ENCODE results near the gene HHIP. TPM values are rescaled to one million over a fixed set of nuclear protein-coding genes. Genes with fewer than 3 reads are reported as not detected.

Gene HHIP, protein sequence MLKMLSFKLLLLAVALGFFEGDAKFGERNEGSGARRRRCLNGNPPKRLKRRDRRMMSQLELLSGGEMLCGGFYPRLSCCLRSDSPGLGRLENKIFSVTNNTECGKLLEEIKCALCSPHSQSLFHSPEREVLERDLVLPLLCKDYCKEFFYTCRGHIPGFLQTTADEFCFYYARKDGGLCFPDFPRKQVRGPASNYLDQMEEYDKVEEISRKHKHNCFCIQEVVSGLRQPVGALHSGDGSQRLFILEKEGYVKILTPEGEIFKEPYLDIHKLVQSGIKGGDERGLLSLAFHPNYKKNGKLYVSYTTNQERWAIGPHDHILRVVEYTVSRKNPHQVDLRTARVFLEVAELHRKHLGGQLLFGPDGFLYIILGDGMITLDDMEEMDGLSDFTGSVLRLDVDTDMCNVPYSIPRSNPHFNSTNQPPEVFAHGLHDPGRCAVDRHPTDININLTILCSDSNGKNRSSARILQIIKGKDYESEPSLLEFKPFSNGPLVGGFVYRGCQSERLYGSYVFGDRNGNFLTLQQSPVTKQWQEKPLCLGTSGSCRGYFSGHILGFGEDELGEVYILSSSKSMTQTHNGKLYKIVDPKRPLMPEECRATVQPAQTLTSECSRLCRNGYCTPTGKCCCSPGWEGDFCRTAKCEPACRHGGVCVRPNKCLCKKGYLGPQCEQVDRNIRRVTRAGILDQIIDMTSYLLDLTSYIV
- not detected for polyA plus RNA-seq

DNA sequence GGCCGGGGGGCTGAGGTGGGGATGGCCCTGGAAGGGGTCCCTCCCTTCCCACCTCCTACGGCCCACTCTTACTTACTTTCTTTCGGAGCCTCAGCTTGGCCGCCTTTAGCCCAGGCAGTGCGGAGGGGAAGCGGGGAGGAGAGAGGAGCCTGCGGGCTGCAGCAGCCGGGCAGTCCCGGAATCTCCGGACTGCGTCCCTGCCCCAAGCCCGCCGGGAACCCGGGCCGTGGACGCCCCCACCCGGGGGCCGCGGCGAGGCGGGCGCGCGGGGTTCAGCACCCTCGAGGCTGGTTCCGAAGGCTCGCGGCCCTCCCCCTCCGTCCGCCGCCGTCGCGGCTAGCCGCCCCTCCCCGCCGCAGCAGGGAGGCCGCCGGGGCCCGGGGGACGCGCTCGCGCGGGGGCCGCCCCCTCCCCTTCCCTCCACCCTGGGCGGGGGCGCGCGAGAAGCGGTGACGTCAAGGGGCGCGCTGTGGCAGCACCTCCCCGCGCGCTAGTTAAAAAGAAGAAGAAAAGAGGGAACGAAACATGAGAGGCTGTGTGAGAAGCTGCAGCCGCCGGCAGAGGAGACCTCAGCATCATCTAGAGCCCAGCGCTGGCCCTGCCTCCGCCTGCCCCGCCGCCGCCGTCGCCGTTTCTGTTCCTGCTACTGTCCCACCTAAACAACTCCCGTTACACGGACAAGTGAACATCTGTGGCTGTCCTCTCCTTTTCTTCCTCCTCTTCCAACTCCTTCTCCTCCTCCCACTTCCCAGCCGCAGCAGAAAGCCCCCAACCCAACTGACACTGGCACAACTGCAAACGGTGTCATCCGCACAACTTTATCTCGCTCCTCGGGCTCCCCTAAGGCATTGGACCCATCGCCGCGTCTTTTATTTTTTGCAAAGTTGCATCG, at the start of gene HHIP:
Gene HHIP (plus strand): TSS at position 526 of the 892 bp plus-strand sequence. CDS start 520 bp downstream, outside the sequence.
- Mint-ChIP-seq H3K4me1 (peaks cover 21 to 33% of the 10 kb centered on the region in 2 donors), H3K27ac (peak within 1 kb of the TSS in 2 of 6 donors; percentile 66 to 76), H3K27me3 (ENCODE audit: low read depth in 3 of 3) (peaks cover 8 to 14% (median 12%) of the 10 kb centered on the region in 3 donors), H3K36me3 (no peaks in the 10 kb centered on the region), H3K4me3 (peak within 1 kb of the TSS; percentile 82 to 93 (median 89)), H3K9me3 (peaks cover 0 to 7% (median 1%) of the 10 kb centered on the region in 6 donors)
- DNase-seq, result peak; percentile 31 to 44 (median 40)

DNA sequence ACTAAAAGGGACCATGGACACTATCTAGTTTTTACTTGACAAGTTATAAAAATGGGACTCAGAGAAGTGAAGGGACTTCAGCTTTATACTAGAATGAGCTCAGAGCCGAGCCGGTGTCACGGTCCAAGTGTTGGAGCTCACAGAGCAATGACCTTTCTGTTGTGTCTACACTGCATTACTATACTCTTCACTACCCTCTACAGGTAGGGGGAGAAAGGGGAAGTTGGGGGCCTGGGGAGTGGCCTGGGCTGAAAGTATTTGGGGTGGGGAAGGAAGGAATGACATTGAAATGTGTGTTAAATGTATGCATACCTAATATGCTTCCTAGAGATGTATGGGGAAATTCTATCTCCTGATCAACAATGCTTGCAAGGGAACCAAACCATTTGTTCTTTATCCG, 48.8 kb upstream of the HHIP start:
- no peaks in the 10 kb centered on the region for H3K4me1 Mint-ChIP-seq
- DNase-seq, result no peak
- H3K9me3 Mint-ChIP-seq, result peaks cover 0 to 11% (median 1%) of the 10 kb centered on the region in 6 donors
- no peaks in the 10 kb centered on the region for H3K36me3 Mint-ChIP-seq
- peaks cover 0 to 3% (median 1%) of the 10 kb centered on the region in 3 donors for H3K27me3 Mint-ChIP-seq (ENCODE audit: low read depth in 3 of 3)
- H3K27ac Mint-ChIP-seq, result no peak overlapping the region
- H3K4me3 Mint-ChIP-seq, result no peak overlapping the region

DNA sequence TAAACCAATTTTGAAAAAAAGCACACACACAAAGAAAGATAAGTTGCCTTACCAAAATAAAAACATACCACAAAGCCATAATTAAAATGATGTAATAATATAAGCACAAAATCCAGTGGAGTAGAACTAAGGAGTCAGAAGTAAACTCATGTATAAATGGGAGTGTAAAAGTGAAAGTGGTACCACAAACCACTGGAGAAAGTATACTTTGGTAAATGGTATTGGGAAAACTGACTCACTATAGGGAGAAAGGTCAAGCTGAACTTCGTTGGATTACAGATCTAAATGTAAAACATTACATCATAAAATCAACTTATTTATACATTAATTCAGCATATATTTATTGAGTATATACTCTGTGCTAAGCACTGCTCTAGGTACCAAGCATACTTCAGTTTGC, 46.3 kb upstream of the HHIP start:
- Mint-ChIP-seq H3K36me3 (no peaks in the 10 kb centered on the region), H3K4me3 (no peak overlapping the region), H3K27me3 (ENCODE audit: low read depth in 3 of 3) (peaks cover 0 to 5% (median 1%) of the 10 kb centered on the region in 3 donors), H3K4me1 (no peaks in the 10 kb centered on the region), H3K9me3 (peaks cover 0 to 11% (median 1%) of the 10 kb centered on the region in 6 donors), H3K27ac (no peak overlapping the region)
- DNase-seq, result no peak

DNA sequence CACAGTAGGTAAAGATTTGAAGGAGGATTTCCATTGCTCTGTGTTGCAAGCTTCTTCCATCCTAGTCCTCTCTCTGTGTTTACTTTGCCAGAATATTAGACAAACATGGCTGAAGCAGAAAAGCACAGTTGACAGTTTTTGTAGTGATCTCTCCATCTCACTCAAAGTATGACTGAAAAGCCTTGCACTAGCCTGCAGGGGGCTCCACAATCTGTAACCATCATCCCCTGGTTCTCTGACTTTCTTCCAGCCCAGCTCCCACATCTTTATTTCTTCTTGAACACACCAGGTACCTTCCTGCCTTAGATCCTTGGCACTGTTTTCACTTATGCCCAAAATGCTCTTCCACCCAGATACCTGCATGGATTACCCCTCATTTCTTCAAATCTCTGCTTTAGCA, 34.1 kb upstream of the HHIP start:
- peaks cover 0 to 14% (median 4%) of the 10 kb centered on the region in 6 donors for H3K9me3 Mint-ChIP-seq
- H3K4me1 Mint-ChIP-seq, result no peaks in the 10 kb centered on the region
- H3K27ac Mint-ChIP-seq, result no peak overlapping the region
- H3K27me3 Mint-ChIP-seq (ENCODE audit: low read depth in 3 of 3), result peaks cover 2 to 7% (median 3%) of the 10 kb centered on the region in 3 donors
- no peak for DNase-seq
- H3K36me3 Mint-ChIP-seq, result no peaks in the 10 kb centered on the region
- H3K4me3 Mint-ChIP-seq, result no peak overlapping the region

DNA sequence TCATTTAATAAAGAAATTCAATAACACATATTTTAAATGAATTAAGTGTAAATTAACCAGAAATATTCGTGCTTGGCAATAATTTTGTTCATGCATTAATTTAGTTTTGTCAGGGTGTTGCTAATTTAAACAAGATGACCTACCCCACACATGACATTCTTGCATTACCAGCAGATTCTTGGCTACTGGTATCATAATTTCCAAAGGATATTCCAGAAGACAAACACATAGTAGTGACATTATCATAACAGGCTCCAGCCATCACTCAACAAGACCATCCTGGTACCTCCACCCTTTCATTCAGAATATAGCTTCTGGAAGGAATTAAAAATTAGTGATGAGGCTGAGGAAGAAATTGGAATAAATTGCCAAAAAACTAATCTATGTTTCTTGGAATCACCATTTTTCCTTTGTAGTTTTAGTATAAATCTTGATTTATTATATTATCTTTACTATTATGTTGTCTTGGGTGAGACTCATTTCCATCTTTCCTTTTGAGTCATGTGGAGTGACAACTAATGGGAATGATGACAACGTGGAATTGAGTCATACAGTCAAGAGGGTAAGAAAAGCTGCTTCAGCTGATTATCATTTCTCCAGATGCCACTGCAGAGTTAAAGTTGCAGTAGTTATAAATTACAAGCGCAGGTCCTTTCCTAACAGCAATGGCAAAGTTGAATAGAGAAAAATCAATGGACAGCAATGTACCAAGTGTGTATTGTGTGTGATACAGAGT, 30.9 kb upstream of the HHIP start:
- no peak for DNase-seq
- Mint-ChIP-seq H3K4me3 (no peak overlapping the region), H3K36me3 (no peaks in the 10 kb centered on the region), H3K4me1 (no peaks in the 10 kb centered on the region), H3K27ac (no peak overlapping the region), H3K9me3 (peaks cover 0 to 9% (median 3%) of the 10 kb centered on the region in 6 donors), H3K27me3 (ENCODE audit: low read depth in 3 of 3) (peaks cover 2 to 7% (median 4%) of the 10 kb centered on the region in 3 donors)

DNA sequence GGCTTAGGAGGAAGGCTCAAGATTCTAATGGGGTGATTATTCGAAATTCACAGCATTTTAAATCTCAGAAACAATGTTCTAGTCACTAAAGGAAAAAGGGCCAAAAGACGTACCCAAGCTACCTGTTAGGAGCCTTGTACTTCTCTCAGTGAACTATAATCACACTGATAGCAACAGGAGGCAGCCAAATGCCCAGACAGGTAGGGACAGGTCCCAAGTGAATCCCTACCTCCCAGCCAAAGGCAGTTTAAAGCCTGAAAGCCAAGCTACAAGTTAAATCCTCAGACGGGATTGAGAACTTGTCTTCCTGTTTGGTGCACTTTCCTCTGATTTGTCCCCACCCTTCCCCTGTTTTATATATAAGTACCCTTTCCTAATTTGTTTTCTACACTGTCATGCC, 24.3 kb upstream of the HHIP start:
- H3K27me3 Mint-ChIP-seq (ENCODE audit: low read depth in 3 of 3), result peaks cover 0 to 6% (median 2%) of the 10 kb centered on the region in 3 donors
- no peak for DNase-seq
- H3K9me3 Mint-ChIP-seq, result peaks cover 0 to 4% (median 1%) of the 10 kb centered on the region in 6 donors
- no peak overlapping the region for H3K4me3 Mint-ChIP-seq
- H3K27ac Mint-ChIP-seq, result no peak overlapping the region
- no peaks in the 10 kb centered on the region for H3K36me3 Mint-ChIP-seq
- H3K4me1 Mint-ChIP-seq, result no peaks in the 10 kb centered on the region

DNA sequence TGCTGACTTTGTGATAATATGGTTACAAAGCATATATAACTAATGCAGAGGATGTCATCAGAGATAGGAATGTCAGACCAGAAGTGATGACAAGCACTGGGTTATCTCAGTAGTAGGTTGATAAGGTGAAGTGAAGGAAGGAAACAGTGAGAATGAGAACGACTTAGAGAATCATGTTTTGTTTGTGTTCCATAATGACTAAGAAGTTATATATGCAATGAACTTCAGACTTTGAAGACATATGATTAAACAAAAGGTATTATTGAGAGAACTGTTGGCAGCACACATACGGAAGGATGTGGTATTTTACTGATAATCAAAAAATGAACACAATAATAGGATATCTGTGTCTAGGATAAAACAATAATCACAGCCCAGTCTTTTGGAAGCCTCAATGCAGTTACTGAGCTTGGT, 18.3 kb upstream of the HHIP start:
- DNase-seq, result no peak
- no peak overlapping the region for H3K27ac Mint-ChIP-seq
- H3K9me3 Mint-ChIP-seq, result peaks cover 0 to 5% (median 0%) of the 10 kb centered on the region in 6 donors
- H3K4me1 Mint-ChIP-seq, result no peaks in the 10 kb centered on the region
- H3K4me3 Mint-ChIP-seq, result no peak overlapping the region
- H3K36me3 Mint-ChIP-seq, result no peaks in the 10 kb centered on the region
- H3K27me3 Mint-ChIP-seq (ENCODE audit: low read depth in 3 of 3), result peaks cover 0 to 2% (median 0%) of the 10 kb centered on the region in 3 donors

DNA sequence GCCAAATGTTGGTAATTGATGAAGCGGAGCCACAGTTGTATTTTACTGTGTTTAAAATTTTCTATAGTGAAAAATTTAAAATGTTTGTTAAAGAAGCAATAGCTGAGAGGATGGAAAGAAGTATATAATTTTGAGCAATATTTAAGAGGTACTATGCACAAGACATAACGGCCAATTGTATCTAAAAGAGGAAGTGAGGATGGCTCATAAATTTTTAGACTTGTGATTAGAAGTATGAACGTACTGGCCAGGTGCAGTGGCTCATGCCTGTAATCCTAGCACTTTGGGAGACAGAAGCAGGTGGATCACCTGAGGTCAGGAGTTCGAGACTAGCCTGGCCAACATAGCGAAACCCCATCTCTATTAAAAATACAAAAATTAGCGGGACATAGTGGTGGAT, 12.7 kb upstream of the HHIP start:
- no peaks in the 10 kb centered on the region for H3K36me3 Mint-ChIP-seq
- H3K4me1 Mint-ChIP-seq, result no peaks in the 10 kb centered on the region
- H3K4me3 Mint-ChIP-seq, result no peak overlapping the region

DNA sequence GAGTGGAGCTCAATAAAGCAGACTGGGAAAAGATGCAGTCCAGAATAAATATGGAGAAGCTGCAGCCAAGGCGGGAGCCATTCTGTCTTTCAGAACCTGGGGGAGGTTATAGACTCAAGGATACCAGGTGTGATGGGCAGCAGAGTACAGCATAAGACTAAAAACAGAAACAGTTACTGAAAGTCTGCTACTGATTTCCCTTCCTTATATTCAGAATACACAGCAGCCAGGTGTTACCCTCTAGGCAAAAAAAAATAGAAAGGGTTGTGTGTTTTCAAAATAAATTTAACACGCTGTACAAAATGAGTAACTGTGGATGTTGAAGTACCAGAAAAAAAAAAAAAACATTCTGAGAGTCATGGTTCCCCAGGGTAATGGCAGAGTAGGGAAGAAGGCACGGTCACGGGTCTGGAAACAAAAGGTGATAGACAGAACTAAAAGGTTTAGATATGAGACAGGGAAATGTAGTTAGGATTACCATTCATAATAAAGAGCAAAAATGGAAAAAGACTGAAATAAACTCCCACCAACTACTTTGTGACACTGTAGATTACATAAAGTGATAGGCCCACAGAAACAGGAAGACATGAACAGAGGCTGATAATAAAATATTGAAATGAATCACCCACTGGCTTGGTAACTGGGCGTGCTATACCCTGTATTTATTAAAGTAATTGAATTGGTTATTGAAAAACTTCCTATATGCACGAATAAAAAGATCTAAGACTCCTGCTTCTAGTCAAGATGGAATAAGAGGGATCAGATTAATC, 10.8 kb upstream of the HHIP start:
- Mint-ChIP-seq H3K27ac (no peak overlapping the region), H3K4me3 (no peak overlapping the region), H3K36me3 (no peaks in the 10 kb centered on the region), H3K9me3 (peaks cover 0 to 5% (median 0%) of the 10 kb centered on the region in 6 donors), H3K27me3 (ENCODE audit: low read depth in 3 of 3) (no peaks in the 10 kb centered on the region), H3K4me1 (no peaks in the 10 kb centered on the region)
- no peak for DNase-seq

More for the DNA sequence above, 12.7 kb upstream of the HHIP start:
- no peak overlapping the region for H3K27ac Mint-ChIP-seq
- no peak for DNase-seq
- peaks cover 0 to 5% (median 0%) of the 10 kb centered on the region in 6 donors for H3K9me3 Mint-ChIP-seq
- no peaks in the 10 kb centered on the region for H3K27me3 Mint-ChIP-seq (ENCODE audit: low read depth in 3 of 3)

DNA sequence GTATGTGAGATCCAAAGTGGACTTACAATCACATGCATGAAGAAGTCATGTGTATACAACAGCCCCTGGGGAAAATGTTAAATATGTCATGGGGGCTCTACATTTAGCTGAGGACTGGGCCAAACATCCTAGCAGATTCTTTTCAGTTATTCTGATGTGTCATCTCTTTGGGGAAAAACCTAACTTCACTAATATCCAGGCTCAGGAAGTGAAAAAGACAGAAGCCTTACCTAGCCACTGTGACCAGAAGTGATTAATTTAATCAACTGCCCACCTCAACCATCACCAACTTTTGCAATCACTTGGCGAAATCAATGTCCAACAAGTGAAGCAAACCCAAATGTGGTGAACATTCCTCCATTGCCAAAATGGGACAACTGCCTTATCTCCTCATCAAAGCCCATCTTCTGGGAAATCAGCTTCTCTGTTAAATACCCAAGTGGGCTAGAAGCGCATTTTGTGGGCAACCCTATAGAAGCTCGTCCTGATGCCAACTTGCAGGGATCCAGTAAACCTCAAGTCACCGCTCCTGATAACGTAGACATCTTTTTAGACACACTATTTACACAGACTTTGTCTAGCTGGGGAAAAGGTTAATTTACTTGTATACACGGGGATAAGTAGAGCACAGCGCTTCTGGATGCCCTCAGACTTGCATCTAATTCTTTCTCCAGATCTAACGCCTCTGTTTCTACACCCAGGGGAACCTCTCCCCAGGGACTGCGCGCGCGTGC, 1.4 kb upstream of the HHIP start:
- Mint-ChIP-seq H3K27ac (no peak overlapping the region), H3K4me1 (peaks cover 21 to 33% of the 10 kb centered on the region in 2 donors), H3K36me3 (no peaks in the 10 kb centered on the region), H3K9me3 (peaks cover 0 to 7% (median 1%) of the 10 kb centered on the region in 6 donors), H3K27me3 (ENCODE audit: low read depth in 3 of 3) (peaks cover 8 to 14% (median 12%) of the 10 kb centered on the region in 3 donors), H3K4me3 (peak overlapping the region; percentile 16 to 69 (median 48))
- no peak for DNase-seq

DNA sequence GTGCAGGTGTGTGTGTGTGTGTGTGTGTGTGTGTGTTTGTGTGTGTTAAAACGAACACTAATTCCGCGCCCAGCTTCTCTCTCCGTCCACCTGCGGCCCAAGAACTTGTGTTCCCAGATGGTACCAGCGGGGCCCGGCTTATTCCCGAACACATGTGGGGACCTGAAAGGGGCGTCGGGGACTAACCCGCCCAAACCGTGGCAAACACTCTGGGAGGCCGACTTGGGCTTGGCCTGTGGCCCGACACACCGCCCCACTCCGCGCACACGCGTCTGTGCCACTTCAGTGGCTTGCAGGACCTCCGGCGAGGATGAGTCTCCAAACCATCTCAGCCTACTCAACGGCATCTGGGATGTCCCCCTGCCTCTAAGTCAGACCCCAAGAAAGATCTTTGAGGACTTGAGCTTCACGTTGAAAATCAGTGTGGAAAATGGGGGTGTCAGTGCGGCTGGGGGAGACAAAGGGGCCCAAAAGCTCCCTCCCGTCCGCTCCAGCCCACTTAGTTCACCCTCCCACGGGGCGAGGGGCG, 790 bp upstream of the HHIP start:
- Mint-ChIP-seq H3K9me3 (peaks cover 0 to 7% (median 1%) of the 10 kb centered on the region in 6 donors), H3K27ac (no peak overlapping the region), H3K4me1 (peaks cover 21 to 33% of the 10 kb centered on the region in 2 donors), H3K36me3 (no peaks in the 10 kb centered on the region), H3K27me3 (ENCODE audit: low read depth in 3 of 3) (peaks cover 8 to 14% (median 12%) of the 10 kb centered on the region in 3 donors), H3K4me3 (peak overlapping the region in 4 of 5 donors; percentile 53 to 69 (median 64))
- no peak for DNase-seq

Measured in immature natural killer cell (primary cell).